SK-N-SH (cell line): Measurements from ENCODE around the gene RNASE8. TPM values are rescaled to one million over a fixed set of nuclear protein-coding genes. Genes with fewer than 3 reads are reported as not detected.

Experiments
- CTCF ChIA-PET: fragments of 300-600, 350-600 bp; formaldehyde crosslinking; extraction: SDS; loops from one replicate; lab custom pipeline; 2021; lab: Yijun Ruan, JAX
- POLR2A ChIA-PET: fragments of 350-600 bp; sonication (Branson Sonifier 250); formaldehyde crosslinking; extraction: SDS; loops from one replicate; lab custom pipeline; 2020; ENCODE audit warnings: antibody characterized with exemption, inconsistent platforms; lab: Yijun Ruan, JAX
- DNase-seq: peaks from one replicate; pipeline ENCODE4 v3.0.0; 2012
- H2AFZ ChIP-seq: fragments of 200-600 bp; sonication (generic); 2 replicates; pipeline ENCODE4 v1.8.1; 2016; ENCODE audit warnings: antibody characterized with exemption, mild to moderate bottlenecking, low read depth
- H3F3A ChIP-seq: fragments of 200-600 bp; sonication (generic); replicated peaks from 2 replicates; pipeline ENCODE3; 2016; ENCODE audit warnings: antibody characterized with exemption, mild to moderate bottlenecking; ENCODE audit not compliant: insufficient read depth
- H3K27ac ChIP-seq, 2 experiments: fragments of 200-500 bp in 1 of 2; fragments of 200-600 bp in 1 of 2; sonication (Bioruptor generic) in 1 of 2; sonication (generic), shearing (Covaris generic) in 1 of 2; 2 replicates each; pipeline versions ENCODE4 v1.5.1 to v1.6.1; 2014 to 2016; ENCODE audit warnings: low read depth in 2 of 2, inconsistent platforms in 1 of 2, low read length in 1 of 2, mild to moderate bottlenecking in 1 of 2, mixed read lengths in 1 of 2
- H3K27me3 ChIP-seq: fragments of 200-600 bp; sonication (generic), shearing (Covaris generic); 2 replicates; pipeline ENCODE4 v1.6.1; 2016; ENCODE audit warnings: mixed run types; ENCODE audit not compliant: insufficient read depth
- H3K36me3 ChIP-seq, 2 experiments: fragments of 200-500 bp in 1 of 2; fragments of 200-600 bp in 1 of 2; sonication (Bioruptor generic) in 1 of 2; sonication (generic) in 1 of 2; replicated peaks in 1 of 2; 2 replicates each; pipeline versions ENCODE3 to v1.5.1; 2014 to 2016; ENCODE audit warnings: low read length in 1 of 2, mild to moderate bottlenecking in 1 of 2; ENCODE audit not compliant: insufficient read depth in 2 of 2, control insufficient read depth in 1 of 2
- H3K4me1 ChIP-seq, 2 experiments: fragments of 200-500 bp in 1 of 2; fragments of 200-600 bp in 1 of 2; sonication (Bioruptor generic) in 1 of 2; sonication (generic), shearing (Covaris generic) in 1 of 2; 2 replicates each; pipeline versions ENCODE4 v1.5.1 to v1.6.1; 2014 to 2016; ENCODE audit warnings: low read depth in 1 of 2, low read length in 1 of 2, mixed run types in 1 of 2; ENCODE audit not compliant: insufficient read depth in 2 of 2, control insufficient read depth in 1 of 2
- H3K4me2 ChIP-seq: fragments of 200-600 bp; sonication (generic), shearing (Covaris generic); 2 replicates; pipeline ENCODE4 v1.6.1; 2017; ENCODE audit warnings: mixed run types
- H3K4me3 ChIP-seq, 2 experiments: fragments of 200-500 bp in 1 of 2; fragments of 200-600 bp in 1 of 2; sonication (Bioruptor generic) in 1 of 2; sonication (generic), shearing (Covaris generic) in 1 of 2; 2 replicates each; pipeline versions ENCODE4 v1.5.1 to v1.8.1; 2014 to 2016; ENCODE audit warnings: low read depth in 2 of 2, inconsistent platforms in 1 of 2, low read length in 1 of 2, mild to moderate bottlenecking in 1 of 2, mixed read lengths in 1 of 2, moderate library complexity in 1 of 2
- H3K79me2 ChIP-seq: fragments of 200-600 bp; sonication (generic); 2 replicates; pipeline ENCODE4 v1.8.1; 2017; ENCODE audit warnings: mild to moderate bottlenecking; ENCODE audit not compliant: insufficient read depth
- H3K9ac ChIP-seq: fragments of 200-600 bp; sonication (generic); 2 replicates; pipeline ENCODE4 v1.6.1; 2017; ENCODE audit warnings: mixed run types
- H3K9me2 ChIP-seq: fragments of 200-600 bp; sonication (generic); 2 replicates; pipeline ENCODE4 v1.6.1; 2017; ENCODE audit warnings: mixed run types
- H3K9me3 ChIP-seq: fragments of 200-600 bp; sonication (generic); 2 replicates; pipeline ENCODE4 v1.6.1; 2017; ENCODE audit warnings: mixed run types, mild to moderate bottlenecking, moderate library complexity
- H4K20me1 ChIP-seq: fragments of 200-600 bp; sonication (generic); 2 replicates; pipeline ENCODE4 v1.6.1; 2017; ENCODE audit warnings: mild to moderate bottlenecking, mixed run types; ENCODE audit not compliant: insufficient read depth
- CHD2 ChIP-seq: fragments of 150-350 bp; IDR thresholded peaks from 2 replicates; pipeline ENCODE4 v1.6.1; 2018; ENCODE audit warnings: low read length; ENCODE audit not compliant: partially characterized antibody
- ELF1 ChIP-seq: IDR thresholded peaks from 2 replicates; pipeline ENCODE4 v1.4.0; 2012
- FOXJ3 ChIP-seq: sonication (generic); formaldehyde crosslinking; IDR thresholded peaks from 2 replicates; pipeline ENCODE4 v1.5.1; 2020; ENCODE audit warnings: mild to moderate bottlenecking, missing genetic modification reagents
- JUND ChIP-seq: IDR thresholded peaks from 2 replicates; pipeline ENCODE4 v1.4.0; 2012
- NFIC ChIP-seq: IDR thresholded peaks from 2 replicates; pipeline ENCODE4 v1.4.0; 2012; ENCODE audit warnings: borderline replicate concordance
- NRF1 ChIP-seq: IDR thresholded peaks from 2 replicates; pipeline ENCODE4 v1.6.1; 2012; ENCODE audit warnings: low read depth, mild to moderate bottlenecking, low read length
- POLR2AphosphoS5 ChIP-seq: IDR thresholded peaks from 2 replicates; pipeline ENCODE4 v1.6.1; 2012; ENCODE audit warnings: low read depth, low read length
- RAD21 ChIP-seq: IDR thresholded peaks from 2 replicates; pipeline ENCODE4 v1.6.1; 2012; ENCODE audit warnings: mild to moderate bottlenecking, low read length
- RCOR1 ChIP-seq: fragments of 150-350 bp; IDR thresholded peaks from 2 replicates; pipeline ENCODE4 v1.6.1; 2017; ENCODE audit warnings: antibody characterized with exemption, low read length
- RFX5 ChIP-seq: IDR thresholded peaks from 2 replicates; pipeline ENCODE4 v1.6.1; 2012; ENCODE audit warnings: mild to moderate bottlenecking, improper control_type of control experiment, low read length
- SIN3A ChIP-seq: IDR thresholded peaks from 2 replicates; pipeline ENCODE4 v1.6.1; 2012; ENCODE audit warnings: low read depth, mild to moderate bottlenecking, low read length, moderate library complexity, borderline replicate concordance
- TAF1 ChIP-seq: IDR thresholded peaks from 2 replicates; pipeline ENCODE4 v1.6.1; 2012; ENCODE audit warnings: low read depth, mild to moderate bottlenecking, low read length, moderate library complexity, borderline replicate concordance
- YY1 ChIP-seq: IDR thresholded peaks from 2 replicates; pipeline ENCODE4 v1.4.0; 2012; ENCODE audit warnings: low read depth, mild to moderate bottlenecking
- WGBS: methylation state at CpG from one replicate; pipeline ENCODE4 v1.1.6; 2017; ENCODE audit warnings: low lambda C conversion rate; 5-methylcytosine and 5-hydroxymethylcytosine counted together
- polyA plus RNA-seq, 3 experiments: library from polyadenylated mRNA; depleted of rRNA; stranded (reverse); fragments of >200 nt; gene quantifications; 2 replicates each; pipeline ENCODE4 v1.2.3, GENCODE V29; 2012
- TF ChIP-seq, protein P1 (sequence below): fragments of 150-350 bp; IDR thresholded peaks from 2 replicates; pipeline ENCODE4 v1.6.1; 2017; ENCODE audit warnings: antibody characterized with exemption, low read length, low read depth, borderline replicate concordance
- TF ChIP-seq, protein P2 (sequence below): IDR thresholded peaks from 2 replicates; pipeline ENCODE4 v1.6.1; 2012; ENCODE audit warnings: mild to moderate bottlenecking, low read depth, low read length, moderate library complexity
- TF ChIP-seq, protein P3 (sequence below): IDR thresholded peaks from 2 replicates; pipeline ENCODE4; 2012
- TF ChIP-seq, protein P4 (sequence below): IDR thresholded peaks from 2 replicates; pipeline ENCODE4 v1.4.0; 2012; ENCODE audit warnings: low read depth, borderline replicate concordance

The RNASE8 gene
- polyA plus RNA-seq, 1 of the 3 experiments (the other 2 are of a cell fraction) = not detected

DNA sequence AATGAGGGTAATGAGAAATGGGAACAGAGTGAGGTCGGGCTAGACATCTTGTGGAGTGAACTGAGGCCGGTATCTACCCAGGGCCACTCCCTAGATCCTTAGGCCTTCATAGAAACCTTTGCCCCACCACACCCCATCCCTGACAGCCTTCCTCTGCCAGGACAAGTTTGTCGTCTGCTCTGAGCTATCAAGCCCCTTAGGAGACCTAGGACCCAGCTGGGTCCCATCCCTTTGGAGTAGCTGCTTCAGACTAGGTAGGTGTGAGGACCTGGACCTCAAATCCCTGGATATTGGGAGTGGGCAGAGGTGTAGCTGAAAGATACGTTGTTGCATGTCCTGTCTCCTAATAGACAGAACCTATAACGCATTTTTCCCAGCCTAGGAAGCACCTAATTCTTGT, 43.3 kb downstream of the RNASE8 start, which contains the start of gene TMEM253:
Gene TMEM253 (plus strand): TSS at position 136 of the 400 bp plus-strand sequence. CDS start 278 bp downstream, outside the sequence.
- Histone ChIP-seq H3K9me3 (no peaks in the 10 kb centered on the region), H3F3A (peaks cover 36% of the 10 kb centered on the region), H3K79me2 (no peaks in the 10 kb centered on the region), H3K4me2 (peak within 1 kb of the TSS; percentile 75; the same call in 1 of the 2 replicates), H3K4me3 (no peak within 1 kb of the TSS), H3K9ac (no peak within 1 kb of the TSS), H3K4me1 (peaks cover 27 to 36% of the 10 kb centered on the region in 2 experiments), H2AFZ (no peak within 1 kb of the TSS), H3K36me3 (no peaks in the 10 kb centered on the region), H3K9me2 (no peaks in the 10 kb centered on the region), H3K27me3 (no peaks in the 10 kb centered on the region), H4K20me1 (no peaks in the 10 kb centered on the region), H3K27ac (no peak within 1 kb of the TSS)
- DNase-seq = no peak
- ChIA-PET POLR2A (interaction anchor here (0.8 to 1.3 kb wide), 2 partner anchors 8 to 29 kb away, joined by 3 read pairs; no protein-coding TSS in a partner anchor), CTCF (interaction anchor here (1.0 to 20.5 kb wide), 7 partner anchors 6 to 130 kb away, joined by 3 to 555 read pairs (median 8); partner anchors contain the start of genes ARHGEF40 and NDRG2)
- 95% methylated on average over 4 of the region's 5 CpGs for WGBS
- TF ChIP-seq POLR2AphosphoS5 = no peak
- TF ChIP-seq SIN3A = no peak
- TF ChIP-seq, protein P1, sequence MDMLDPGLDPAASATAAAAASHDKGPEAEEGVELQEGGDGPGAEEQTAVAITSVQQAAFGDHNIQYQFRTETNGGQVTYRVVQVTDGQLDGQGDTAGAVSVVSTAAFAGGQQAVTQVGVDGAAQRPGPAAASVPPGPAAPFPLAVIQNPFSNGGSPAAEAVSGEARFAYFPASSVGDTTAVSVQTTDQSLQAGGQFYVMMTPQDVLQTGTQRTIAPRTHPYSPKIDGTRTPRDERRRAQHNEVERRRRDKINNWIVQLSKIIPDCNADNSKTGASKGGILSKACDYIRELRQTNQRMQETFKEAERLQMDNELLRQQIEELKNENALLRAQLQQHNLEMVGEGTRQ = no peak
- TF ChIP-seq ELF1 = no peak
- TF ChIP-seq JUND = no peak
- TF ChIP-seq NFIC = no peak
- no peak for TF ChIP-seq RCOR1

DNA sequence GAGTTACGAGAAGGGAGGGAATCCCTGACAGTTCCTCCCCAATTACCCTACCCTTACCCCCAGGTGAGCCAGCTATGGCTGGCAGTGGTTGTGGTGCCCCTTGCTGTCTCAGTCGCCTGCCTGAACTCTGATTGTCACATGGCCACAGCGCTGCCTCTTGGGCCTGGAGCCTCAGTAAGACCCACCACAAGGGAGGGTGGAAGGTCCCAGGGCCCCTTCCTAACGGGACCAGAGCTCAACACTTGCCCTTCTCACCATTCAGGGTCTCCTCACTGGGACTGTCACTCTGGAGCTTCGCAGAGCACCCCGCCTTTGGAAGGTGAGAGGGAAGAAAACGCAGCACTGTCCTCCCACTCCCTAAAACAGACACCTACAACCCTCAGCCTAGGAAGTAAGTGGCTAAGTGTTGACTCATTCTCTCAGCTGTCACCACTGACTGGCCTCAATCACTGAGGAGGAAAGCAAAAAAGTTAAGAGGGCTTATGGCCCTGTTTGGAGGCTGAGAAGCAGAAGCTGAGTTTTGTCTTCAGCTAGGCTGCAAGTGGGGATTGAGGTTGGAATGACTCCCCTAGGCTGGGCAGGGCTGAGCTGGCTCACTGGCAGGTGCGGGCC, 44.3 kb downstream of the RNASE8 start:
- H3K9me3 ChIP-seq = no peaks in the 10 kb centered on the region
- H3K27me3 ChIP-seq = no peaks in the 10 kb centered on the region
- H4K20me1 ChIP-seq = no peaks in the 10 kb centered on the region
- TF ChIP-seq, protein P2, sequence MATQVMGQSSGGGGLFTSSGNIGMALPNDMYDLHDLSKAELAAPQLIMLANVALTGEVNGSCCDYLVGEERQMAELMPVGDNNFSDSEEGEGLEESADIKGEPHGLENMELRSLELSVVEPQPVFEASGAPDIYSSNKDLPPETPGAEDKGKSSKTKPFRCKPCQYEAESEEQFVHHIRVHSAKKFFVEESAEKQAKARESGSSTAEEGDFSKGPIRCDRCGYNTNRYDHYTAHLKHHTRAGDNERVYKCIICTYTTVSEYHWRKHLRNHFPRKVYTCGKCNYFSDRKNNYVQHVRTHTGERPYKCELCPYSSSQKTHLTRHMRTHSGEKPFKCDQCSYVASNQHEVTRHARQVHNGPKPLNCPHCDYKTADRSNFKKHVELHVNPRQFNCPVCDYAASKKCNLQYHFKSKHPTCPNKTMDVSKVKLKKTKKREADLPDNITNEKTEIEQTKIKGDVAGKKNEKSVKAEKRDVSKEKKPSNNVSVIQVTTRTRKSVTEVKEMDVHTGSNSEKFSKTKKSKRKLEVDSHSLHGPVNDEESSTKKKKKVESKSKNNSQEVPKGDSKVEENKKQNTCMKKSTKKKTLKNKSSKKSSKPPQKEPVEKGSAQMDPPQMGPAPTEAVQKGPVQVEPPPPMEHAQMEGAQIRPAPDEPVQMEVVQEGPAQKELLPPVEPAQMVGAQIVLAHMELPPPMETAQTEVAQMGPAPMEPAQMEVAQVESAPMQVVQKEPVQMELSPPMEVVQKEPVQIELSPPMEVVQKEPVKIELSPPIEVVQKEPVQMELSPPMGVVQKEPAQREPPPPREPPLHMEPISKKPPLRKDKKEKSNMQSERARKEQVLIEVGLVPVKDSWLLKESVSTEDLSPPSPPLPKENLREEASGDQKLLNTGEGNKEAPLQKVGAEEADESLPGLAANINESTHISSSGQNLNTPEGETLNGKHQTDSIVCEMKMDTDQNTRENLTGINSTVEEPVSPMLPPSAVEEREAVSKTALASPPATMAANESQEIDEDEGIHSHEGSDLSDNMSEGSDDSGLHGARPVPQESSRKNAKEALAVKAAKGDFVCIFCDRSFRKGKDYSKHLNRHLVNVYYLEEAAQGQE = no peak
- TF ChIP-seq, protein P3, sequence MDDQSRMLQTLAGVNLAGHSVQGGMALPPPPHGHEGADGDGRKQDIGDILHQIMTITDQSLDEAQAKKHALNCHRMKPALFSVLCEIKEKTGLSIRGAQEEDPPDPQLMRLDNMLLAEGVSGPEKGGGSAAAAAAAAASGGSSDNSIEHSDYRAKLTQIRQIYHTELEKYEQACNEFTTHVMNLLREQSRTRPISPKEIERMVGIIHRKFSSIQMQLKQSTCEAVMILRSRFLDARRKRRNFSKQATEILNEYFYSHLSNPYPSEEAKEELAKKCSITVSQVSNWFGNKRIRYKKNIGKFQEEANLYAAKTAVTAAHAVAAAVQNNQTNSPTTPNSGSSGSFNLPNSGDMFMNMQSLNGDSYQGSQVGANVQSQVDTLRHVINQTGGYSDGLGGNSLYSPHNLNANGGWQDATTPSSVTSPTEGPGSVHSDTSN = no peak
- TF ChIP-seq FOXJ3 (CRISPR knock-in tag) (no peak), TAF1 (no peak), RFX5 (no peak), CHD2 (no peak), RAD21 (no peak), ELF1 (no peak), NRF1 (no peak), RCOR1 (no peak), YY1 (no peak)
- TF ChIP-seq, protein P4, sequence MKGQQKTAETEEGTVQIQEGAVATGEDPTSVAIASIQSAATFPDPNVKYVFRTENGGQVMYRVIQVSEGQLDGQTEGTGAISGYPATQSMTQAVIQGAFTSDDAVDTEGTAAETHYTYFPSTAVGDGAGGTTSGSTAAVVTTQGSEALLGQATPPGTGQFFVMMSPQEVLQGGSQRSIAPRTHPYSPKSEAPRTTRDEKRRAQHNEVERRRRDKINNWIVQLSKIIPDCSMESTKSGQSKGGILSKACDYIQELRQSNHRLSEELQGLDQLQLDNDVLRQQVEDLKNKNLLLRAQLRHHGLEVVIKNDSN = no peak
- TF ChIP-seq, all 33 proteins: peak for 0
- Histone ChIP-seq H3K36me3 (no peaks in the 10 kb centered on the region), H3K27ac (no peak overlapping the region), H3K4me1 (peaks cover 17 to 39% of the 10 kb centered on the region in 2 experiments), H3K4me3 (no peak overlapping the region), H3K4me2 (peak overlapping the region; percentile 96; the same call in 1 of the 2 replicates), H3K9me2 (no peaks in the 10 kb centered on the region), H3K9ac (no peak overlapping the region), H3K79me2 (no peaks in the 10 kb centered on the region), H2AFZ (no peak overlapping the region), H3F3A (peaks cover 27% of the 10 kb centered on the region)
- ChIA-PET CTCF (interaction anchor here (0.7 to 20.5 kb wide), 11 partner anchors 7 to 131 kb away, joined by 3 to 555 read pairs (median 21); partner anchors contain the start of genes ARHGEF40 and NDRG2), POLR2A (interaction anchor here (0.6 to 1.3 kb wide), 2 partner anchors 9 to 1922 kb away, joined by 3 to 5 read pairs; no protein-coding TSS in a partner anchor)
- 91% methylated on average over 8 of the region's 8 CpGs for WGBS
- no peak for DNase-seq
